VCaP (cell line): Measurements from ENCODE around the gene FAM81B.
"Not testable (repeated sequence)": the region's sequence is repeated elsewhere in the genome, so short reads cannot be mapped to it uniquely, and the experiment has no call there.

ENCODE experiments used
- H3K27ac ChIP-seq: fragments of 450-650 bp; 2 replicates; pipeline ENCODE4 v1.5.1; 2017
- CTCF ChIP-seq: fragments of 450-650 bp; conservative IDR thresholded peaks from 2 replicates; pipeline ENCODE4 v1.5.1; 2017; ENCODE audit warnings: mild to moderate bottlenecking, moderate library complexity

FAM81B gene

GRCh38 chr5:95390812-95391492 is at the start of gene FAM81B:
FAM81B (plus strand) TSS chr5:95391366; CDS start chr5:95391390, 24 bp downstream.
- no peak for TF ChIP-seq CTCF

GRCh38 chr5:95341444-95341843 is 49.7 kb upstream of the FAM81B start:
- H3K27ac ChIP-seq, result not testable (repeated sequence)

More at GRCh38 chr5:95390812-95391492, at the start of gene FAM81B:
- H3K27ac ChIP-seq, result peak within 1 kb of the TSS; percentile 7; the same call in 1 of the 2 replicates

GRCh38 chr5:95347506-95348120 is 43.6 kb upstream of the FAM81B start:
- TF ChIP-seq CTCF, result no peak
- no peak overlapping the region for H3K27ac ChIP-seq

GRCh38 chr5:95350631-95351030 is 40.5 kb upstream of the FAM81B start:
- no peak for TF ChIP-seq CTCF
- H3K27ac ChIP-seq, result no peak overlapping the region

GRCh38 chr5:95352691-95353090 is 38.5 kb upstream of the FAM81B start:
- TF ChIP-seq CTCF, result no peak

GRCh38 chr5:95358320-95358719 is 32.8 kb upstream of the FAM81B start:
- no peak for TF ChIP-seq CTCF
- no peak overlapping the region for H3K27ac ChIP-seq

More at GRCh38 chr5:95352691-95353090, 38.5 kb upstream of the FAM81B start:
- H3K27ac ChIP-seq, result no peak overlapping the region

- no peak overlapping the region for H3K27ac ChIP-seq
- no peak for TF ChIP-seq CTCF
Observed at GRCh38 chr5:95358848-95359247, 32.3 kb upstream of the FAM81B start.

- H3K27ac ChIP-seq, result peak overlapping the region; percentile 55
Observed at GRCh38 chr5:95360667-95361066, 30.5 kb upstream of the FAM81B start.
